Neuronal stem cell (in vitro differentiated cells): ENCODE results near the gene SLC6A11.

ENCODE experiments used
- DNase-seq: peaks from one replicate; pipeline ENCODE4 v3.0.0-alpha.2; 2013; ENCODE audit warnings: low spot score
- H2AFZ ChIP-seq: one replicate; pipeline ENCODE4 v1.6.1; 2013; ENCODE audit warnings: mild to moderate bottlenecking, low read length, inconsistent platforms
- H2AK5ac ChIP-seq: 2 replicates; pipeline ENCODE4 v1.6.1; 2013; ENCODE audit warnings: low read depth, mild to moderate bottlenecking, inconsistent platforms, low read length, moderate library complexity, mixed read lengths
- H2BK120ac ChIP-seq: 2 replicates; pipeline ENCODE4 v1.6.1; 2013; ENCODE audit warnings: low read depth, mild to moderate bottlenecking, inconsistent platforms, low read length, moderate library complexity, mixed read lengths
- H2BK12ac ChIP-seq: one replicate; pipeline ENCODE4 v1.6.1; 2013; ENCODE audit warnings: low read length, inconsistent platforms
- H2BK15ac ChIP-seq: 2 replicates; pipeline ENCODE4 v1.6.1; 2013; ENCODE audit warnings: mild to moderate bottlenecking, low read length, inconsistent platforms, mixed read lengths
- H2BK5ac ChIP-seq: one replicate; pipeline ENCODE4 v1.6.1; 2013; ENCODE audit warnings: inconsistent platforms, mild to moderate bottlenecking, low read length, moderate library complexity
- H3K14ac ChIP-seq: one replicate; pipeline ENCODE4 v1.6.1; 2013; ENCODE audit warnings: low read length, inconsistent platforms
- H3K18ac ChIP-seq: 2 replicates; pipeline ENCODE4 v1.6.1; 2013; ENCODE audit warnings: low read length, inconsistent platforms
- H3K23ac ChIP-seq: 2 replicates; pipeline ENCODE4 v1.6.1; 2013; ENCODE audit warnings: low read depth, mild to moderate bottlenecking, mixed read lengths, low read length, inconsistent platforms; ENCODE audit not compliant: poor library complexity
- H3K27ac ChIP-seq: replicated peaks from 3 replicates; pipeline ENCODE4 v1.5.1; 2013; ENCODE audit warnings: low read length, inconsistent platforms
- H3K27me3 ChIP-seq, 3 experiments: 2 replicates each; pipeline ENCODE4 v1.6.1; 2013; ENCODE audit warnings: low read length in 3 of 3, mild to moderate bottlenecking in 2 of 3, inconsistent platforms in 1 of 3, low read depth in 1 of 3, mixed read lengths in 1 of 3, moderate library complexity in 1 of 3; ENCODE audit not compliant: control insufficient read depth in 3 of 3, insufficient read depth in 3 of 3
- H3K36me3 ChIP-seq, 2 donors: replicated peaks in 1 of 2; 2 replicates each; pipeline ENCODE4 v1.6.1; 2013; ENCODE audit warnings: low read length in 2 of 2; ENCODE audit not compliant: control insufficient read depth in 2 of 2, insufficient read depth in 2 of 2
- H3K4ac ChIP-seq: 2 replicates; pipeline ENCODE4 v1.6.1; 2013; ENCODE audit warnings: inconsistent platforms, mild to moderate bottlenecking, low read length, moderate library complexity
- H3K4me1 ChIP-seq, 2 donors: 1 replicate in 1 of 2; 2 replicates in 1 of 2; pipeline ENCODE4 v1.6.1; 2013; ENCODE audit warnings: low read length in 2 of 2, low read depth in 1 of 2; ENCODE audit not compliant: control insufficient read depth in 2 of 2, insufficient read depth in 1 of 2
- H3K4me2 ChIP-seq: one replicate; pipeline ENCODE4 v1.6.1; 2013; ENCODE audit warnings: mild to moderate bottlenecking, low read length, inconsistent platforms; ENCODE audit not compliant: insufficient read depth, poor library complexity, severe bottlenecking
- H3K4me3 ChIP-seq, 2 donors: 2 replicates each; pipeline ENCODE4 v1.5.1; 2013; ENCODE audit warnings: low read length in 2 of 2, mild to moderate bottlenecking in 2 of 2, inconsistent platforms in 1 of 2, moderate library complexity in 1 of 2
- H3K79me1 ChIP-seq: one replicate; pipeline ENCODE4 v1.6.1; 2013; ENCODE audit warnings: low read depth, mild to moderate bottlenecking, inconsistent platforms, low read length, moderate library complexity
- H3K9ac ChIP-seq: one replicate; pipeline ENCODE4 v1.6.1; 2013; ENCODE audit warnings: mild to moderate bottlenecking, low read depth, low read length, inconsistent platforms; ENCODE audit not compliant: poor library complexity
- H3K9me3 ChIP-seq, 2 donors: replicated peaks in 1 of 2; 2 replicates each; pipeline versions ENCODE3 to v1.6.1; 2013; ENCODE audit warnings: low read length in 2 of 2, mild to moderate bottlenecking in 2 of 2, inconsistent platforms in 1 of 2, low read depth in 1 of 2, mixed read lengths in 1 of 2, moderate library complexity in 1 of 2; ENCODE audit not compliant: control insufficient read depth in 2 of 2, insufficient read depth in 1 of 2
- H4K8ac ChIP-seq: one replicate; pipeline ENCODE4 v1.6.1; 2013; ENCODE audit warnings: low read depth, mild to moderate bottlenecking, inconsistent platforms, low read length, moderate library complexity
- H4K91ac ChIP-seq: one replicate; pipeline ENCODE4 v1.6.1; 2013; ENCODE audit warnings: low read length, low read depth, mild to moderate bottlenecking, inconsistent platforms; ENCODE audit not compliant: poor library complexity
- WGBS, 2 donors: extraction: QIAGEN DNeasy Blood & Tissue Kit; methylation state at CpG; one replicate each; pipeline ENCODE4 v1.1.7; 2013; ENCODE audit warnings: missing lambda C conversion rate in 2 of 2, mixed read lengths in 1 of 2; ENCODE audit not compliant: insufficient read length in 2 of 2, insufficient replicate concordance in 1 of 2; ENCODE audit errors: extremely low coverage in 2 of 2; 5-methylcytosine and 5-hydroxymethylcytosine counted together

Gene SLC6A11

GRCh38 chr3:10955711-10956453 lies 139.9 kb downstream of the SLC6A11 start:
- no peak overlapping the region for H2BK120ac ChIP-seq
- H3K9ac ChIP-seq = no peak overlapping the region
- no peak overlapping the region for H3K14ac ChIP-seq
- no peak overlapping the region for H3K4ac ChIP-seq
- DNase-seq = no peak
- peaks cover 0 to 2% of the 10 kb centered on the region in 2 donors for H3K9me3 ChIP-seq
- no peaks in the 10 kb centered on the region for H3K36me3 ChIP-seq
- H3K4me1 ChIP-seq = no peaks in the 10 kb centered on the region
- H3K79me1 ChIP-seq = no peaks in the 10 kb centered on the region
- H2BK5ac ChIP-seq = no peak overlapping the region
- no peak overlapping the region for H3K18ac ChIP-seq
- H2AFZ ChIP-seq = no peak overlapping the region
- H3K27ac ChIP-seq = no peak overlapping the region
- no peak overlapping the region for H3K4me3 ChIP-seq
- no CpG with 5 or more reads among the region's 15 CpGs for WGBS, 2 donors
- no peak overlapping the region for H2BK12ac ChIP-seq
- H4K8ac ChIP-seq = no peak overlapping the region
- H3K23ac ChIP-seq = no peak overlapping the region
- no peak overlapping the region for H3K4me2 ChIP-seq
- H4K91ac ChIP-seq = no peak overlapping the region
- H2AK5ac ChIP-seq = no peak overlapping the region
- peaks cover 0 to 22% (median 0%) of the 10 kb centered on the region in 3 experiments for H3K27me3 ChIP-seq
- no peak overlapping the region for H2BK15ac ChIP-seq

GRCh38 chr3:10956531-10956930 lies 140.5 kb downstream of the SLC6A11 start:
- no peak overlapping the region for H3K4ac ChIP-seq
- H3K23ac ChIP-seq = no peak overlapping the region
- no peak overlapping the region for H3K4me3 ChIP-seq
- H3K4me2 ChIP-seq = no peak overlapping the region
- H3K9ac ChIP-seq = no peak overlapping the region
- no peaks in the 10 kb centered on the region for H3K36me3 ChIP-seq
- no peak overlapping the region for H2BK12ac ChIP-seq
- H2AK5ac ChIP-seq = no peak overlapping the region
- H3K9me3 ChIP-seq = peaks cover 0 to 2% of the 10 kb centered on the region in 2 donors
- no peak overlapping the region for H3K14ac ChIP-seq
- H3K18ac ChIP-seq = no peak overlapping the region
- no peak overlapping the region for H2BK15ac ChIP-seq
- H3K79me1 ChIP-seq = no peaks in the 10 kb centered on the region
- peaks cover 0 to 22% (median 0%) of the 10 kb centered on the region in 3 experiments for H3K27me3 ChIP-seq
- WGBS, 2 donors = no CpG with 5 or more reads among the region's 4 CpGs
- no peaks in the 10 kb centered on the region for H3K4me1 ChIP-seq
- H2BK120ac ChIP-seq = no peak overlapping the region
- H3K27ac ChIP-seq = no peak overlapping the region
- no peak overlapping the region for H2AFZ ChIP-seq
- DNase-seq = no peak
- no peak overlapping the region for H4K8ac ChIP-seq
- H2BK5ac ChIP-seq = no peak overlapping the region
- H4K91ac ChIP-seq = no peak overlapping the region

GRCh38 chr3:10956986-10957385 lies 141.0 kb downstream of the SLC6A11 start:
- peaks cover 0 to 2% of the 10 kb centered on the region in 2 donors for H3K9me3 ChIP-seq
- no CpG with 5 or more reads among the region's 6 CpGs for WGBS, 2 donors
- peak overlapping the region in 1 of 2 donors; percentile 18 for H3K4me3 ChIP-seq
- no peak overlapping the region for H3K4ac ChIP-seq
- no peak overlapping the region for H3K9ac ChIP-seq
- H2AK5ac ChIP-seq = no peak overlapping the region
- H3K79me1 ChIP-seq = no peaks in the 10 kb centered on the region
- no peaks in the 10 kb centered on the region for H3K36me3 ChIP-seq
- H2BK12ac ChIP-seq = no peak overlapping the region
- no peaks in the 10 kb centered on the region for H3K4me1 ChIP-seq
- H3K23ac ChIP-seq = no peak overlapping the region
- H2BK5ac ChIP-seq = no peak overlapping the region
- H4K8ac ChIP-seq = no peak overlapping the region
- no peak overlapping the region for H3K14ac ChIP-seq
- no peak overlapping the region for H2BK15ac ChIP-seq
- H3K27ac ChIP-seq = no peak overlapping the region
- H2AFZ ChIP-seq = no peak overlapping the region
- no peak for DNase-seq
- H3K4me2 ChIP-seq = no peak overlapping the region
- no peak overlapping the region for H2BK120ac ChIP-seq
- H3K18ac ChIP-seq = peak overlapping the region; percentile 42
- peaks cover 0 to 22% (median 0%) of the 10 kb centered on the region in 3 experiments for H3K27me3 ChIP-seq
- no peak overlapping the region for H4K91ac ChIP-seq

- Histone ChIP-seq H3K9ac (no peak overlapping the region), H4K8ac (no peak overlapping the region), H2BK120ac (no peak overlapping the region), H3K9me3 (peaks cover 0 to 2% of the 10 kb centered on the region in 2 donors), H2AK5ac (no peak overlapping the region), H3K36me3 (no peaks in the 10 kb centered on the region), H3K14ac (no peak overlapping the region), H3K4me2 (no peak overlapping the region), H3K79me1 (no peaks in the 10 kb centered on the region), H2BK12ac (no peak overlapping the region), H3K27me3 (peaks cover 0 to 22% (median 0%) of the 10 kb centered on the region in 3 experiments), H3K4me3 (no peak overlapping the region), H3K27ac (no peak overlapping the region), H3K4ac (no peak overlapping the region), H3K23ac (peak overlapping the region; percentile 53), H2BK5ac (no peak overlapping the region), H2BK15ac (no peak overlapping the region), H4K91ac (no peak overlapping the region), H3K4me1 (no peaks in the 10 kb centered on the region), H2AFZ (no peak overlapping the region), H3K18ac (no peak overlapping the region)
- WGBS, 2 donors = no CpG with 5 or more reads among the region's 17 CpGs
- no peak for DNase-seq
Observed at GRCh38 chr3:10957976-10958749, 142.1 kb downstream of the SLC6A11 start.
